Stimulated activated CD8-positive, alpha-beta memory T cell treated with anti-CD3 and anti-CD28 coated beads, Interleukin-4, amount 100 ng/mL, for 48 hours (primary cell): ENCODE measurements around the gene DKC1.
A peak's percentile ranks its signal among the peaks of the same experiment; 100 is the strongest.

ENCODE experiments used
- DNase-seq: peaks from one replicate; pipeline ENCODE4 v3.0.0-alpha.2; 2020

Gene DKC1

GRCh38 chrX:154738011-154738738, 24.5 kb upstream of the DKC1 start:
- DNase-seq = peak; percentile 37

GRCh38 chrX:154739952-154740465, 22.7 kb upstream of the DKC1 start:
- DNase-seq = no peak

- DNase-seq = no peak
Observed at GRCh38 chrX:154742613-154743012, 20.1 kb upstream of the DKC1 start.

- peak; percentile 47 for DNase-seq
Observed at GRCh38 chrX:154748712-154749339, 13.8 kb upstream of the DKC1 start.

GRCh38 chrX:154749856-154750255, 12.8 kb upstream of the DKC1 start:
- no peak for DNase-seq

GRCh38 chrX:154750301-154751202, 12.1 kb upstream of the DKC1 start, which contains the start of gene GAB3:
TSS of gene GAB3 (minus strand) at chrX:154751077. CDS start at chrX:154751025, 52 bp downstream.
- DNase-seq = peak; percentile 48

GRCh38 chrX:154751203-154751668, 11.4 kb upstream of the DKC1 start:
- no peak for DNase-seq

- no peak for DNase-seq
Observed at GRCh38 chrX:154751669-154752271, 10.9 kb upstream of the DKC1 start.

- DNase-seq = no peak
Observed at GRCh38 chrX:154758696-154759095, 4.0 kb upstream of the DKC1 start.

GRCh38 chrX:154761977-154762536, 607 bp upstream of the DKC1 start:
- DNase-seq = no peak

- DNase-seq = no peak
Observed at GRCh38 chrX:154774622-154775021, 12.0 kb downstream of the DKC1 start.

GRCh38 chrX:154775419-154776349, 13.0 kb downstream of the DKC1 start:
- peak; percentile 48 for DNase-seq

- no peak for DNase-seq
Observed at GRCh38 chrX:154776753-154777152, 14.1 kb downstream of the DKC1 start.

GRCh38 chrX:154779261-154779660, 16.6 kb downstream of the DKC1 start:
- no peak for DNase-seq

- no peak for DNase-seq
Observed at GRCh38 chrX:154780968-154781367, 18.3 kb downstream of the DKC1 start.

GRCh38 chrX:154784149-154784995, 21.7 kb downstream of the DKC1 start:
- no peak for DNase-seq

- no peak for DNase-seq
Observed at GRCh38 chrX:154785716-154786115, 23.1 kb downstream of the DKC1 start.

- DNase-seq = no peak
Observed at GRCh38 chrX:154791467-154791866, 28.8 kb downstream of the DKC1 start.

- peak; percentile 40 for DNase-seq
Observed at GRCh38 chrX:154791939-154792338, 29.3 kb downstream of the DKC1 start.
